ENCODE results near the gene ABI3BP. TPM values are rescaled to one million over a fixed set of nuclear protein-coding genes. Genes with fewer than 3 reads are reported as not detected.

The ABI3BP gene
- total and polyA plus RNA-seq, 10 of the 15 experiments (the other 5 are each of a cell fraction or from before 2014, with no cell fraction given): 0.03 to 0.42 (median 0.11) TPM; not detected in 4

DNA sequence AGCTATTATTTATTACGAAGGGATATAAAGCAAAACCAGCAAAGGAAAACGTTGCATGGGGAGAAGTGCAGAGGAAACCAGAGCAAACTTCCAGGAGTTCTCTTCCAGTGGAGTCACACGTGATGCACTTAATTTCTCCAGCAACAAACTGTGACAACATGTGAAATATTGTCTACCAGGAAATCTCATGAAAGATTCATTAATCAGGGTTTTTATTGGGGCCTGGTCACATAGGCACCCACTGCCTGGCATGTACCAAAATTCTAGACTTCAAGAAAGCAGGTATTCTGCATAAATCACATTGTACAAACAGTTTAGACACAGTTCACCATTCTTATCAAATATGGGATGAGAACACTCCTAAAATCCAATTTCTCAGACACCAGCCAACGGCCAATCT, 289.4 kb downstream of the ABI3BP start (continued):
- TF ChIP-seq, protein P1, sequence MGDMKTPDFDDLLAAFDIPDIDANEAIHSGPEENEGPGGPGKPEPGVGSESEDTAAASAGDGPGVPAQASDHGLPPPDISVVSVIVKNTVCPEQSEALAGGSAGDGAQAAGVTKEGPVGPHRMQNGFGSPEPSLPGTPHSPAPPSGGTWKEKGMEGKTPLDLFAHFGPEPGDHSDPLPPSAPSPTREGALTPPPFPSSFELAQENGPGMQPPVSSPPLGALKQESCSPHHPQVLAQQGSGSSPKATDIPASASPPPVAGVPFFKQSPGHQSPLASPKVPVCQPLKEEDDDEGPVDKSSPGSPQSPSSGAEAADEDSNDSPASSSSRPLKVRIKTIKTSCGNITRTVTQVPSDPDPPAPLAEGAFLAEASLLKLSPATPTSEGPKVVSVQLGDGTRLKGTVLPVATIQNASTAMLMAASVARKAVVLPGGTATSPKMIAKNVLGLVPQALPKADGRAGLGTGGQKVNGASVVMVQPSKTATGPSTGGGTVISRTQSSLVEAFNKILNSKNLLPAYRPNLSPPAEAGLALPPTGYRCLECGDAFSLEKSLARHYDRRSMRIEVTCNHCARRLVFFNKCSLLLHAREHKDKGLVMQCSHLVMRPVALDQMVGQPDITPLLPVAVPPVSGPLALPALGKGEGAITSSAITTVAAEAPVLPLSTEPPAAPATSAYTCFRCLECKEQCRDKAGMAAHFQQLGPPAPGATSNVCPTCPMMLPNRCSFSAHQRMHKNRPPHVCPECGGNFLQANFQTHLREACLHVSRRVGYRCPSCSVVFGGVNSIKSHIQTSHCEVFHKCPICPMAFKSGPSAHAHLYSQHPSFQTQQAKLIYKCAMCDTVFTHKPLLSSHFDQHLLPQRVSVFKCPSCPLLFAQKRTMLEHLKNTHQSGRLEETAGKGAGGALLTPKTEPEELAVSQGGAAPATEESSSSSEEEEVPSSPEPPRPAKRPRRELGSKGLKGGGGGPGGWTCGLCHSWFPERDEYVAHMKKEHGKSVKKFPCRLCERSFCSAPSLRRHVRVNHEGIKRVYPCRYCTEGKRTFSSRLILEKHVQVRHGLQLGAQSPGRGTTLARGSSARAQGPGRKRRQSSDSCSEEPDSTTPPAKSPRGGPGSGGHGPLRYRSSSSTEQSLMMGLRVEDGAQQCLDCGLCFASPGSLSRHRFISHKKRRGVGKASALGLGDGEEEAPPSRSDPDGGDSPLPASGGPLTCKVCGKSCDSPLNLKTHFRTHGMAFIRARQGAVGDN (IDR thresholded peaks at IDR 0.05): no peak
- TF ChIP-seq, protein P2, sequence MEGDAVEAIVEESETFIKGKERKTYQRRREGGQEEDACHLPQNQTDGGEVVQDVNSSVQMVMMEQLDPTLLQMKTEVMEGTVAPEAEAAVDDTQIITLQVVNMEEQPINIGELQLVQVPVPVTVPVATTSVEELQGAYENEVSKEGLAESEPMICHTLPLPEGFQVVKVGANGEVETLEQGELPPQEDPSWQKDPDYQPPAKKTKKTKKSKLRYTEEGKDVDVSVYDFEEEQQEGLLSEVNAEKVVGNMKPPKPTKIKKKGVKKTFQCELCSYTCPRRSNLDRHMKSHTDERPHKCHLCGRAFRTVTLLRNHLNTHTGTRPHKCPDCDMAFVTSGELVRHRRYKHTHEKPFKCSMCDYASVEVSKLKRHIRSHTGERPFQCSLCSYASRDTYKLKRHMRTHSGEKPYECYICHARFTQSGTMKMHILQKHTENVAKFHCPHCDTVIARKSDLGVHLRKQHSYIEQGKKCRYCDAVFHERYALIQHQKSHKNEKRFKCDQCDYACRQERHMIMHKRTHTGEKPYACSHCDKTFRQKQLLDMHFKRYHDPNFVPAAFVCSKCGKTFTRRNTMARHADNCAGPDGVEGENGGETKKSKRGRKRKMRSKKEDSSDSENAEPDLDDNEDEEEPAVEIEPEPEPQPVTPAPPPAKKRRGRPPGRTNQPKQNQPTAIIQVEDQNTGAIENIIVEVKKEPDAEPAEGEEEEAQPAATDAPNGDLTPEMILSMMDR (IDR thresholded peaks at IDR 0.05 in 2 of 3, conservative IDR thresholded peaks at IDR 0.05 in 1 of 3; ENCODE audit: control insufficient read depth in 2 of 3, extremely low read depth in 1 of 3, insufficient read depth in 1 of 3, low read depth in 3 of 3, low read length in 3 of 3): no peak
- TF ChIP-seq, protein P3, sequence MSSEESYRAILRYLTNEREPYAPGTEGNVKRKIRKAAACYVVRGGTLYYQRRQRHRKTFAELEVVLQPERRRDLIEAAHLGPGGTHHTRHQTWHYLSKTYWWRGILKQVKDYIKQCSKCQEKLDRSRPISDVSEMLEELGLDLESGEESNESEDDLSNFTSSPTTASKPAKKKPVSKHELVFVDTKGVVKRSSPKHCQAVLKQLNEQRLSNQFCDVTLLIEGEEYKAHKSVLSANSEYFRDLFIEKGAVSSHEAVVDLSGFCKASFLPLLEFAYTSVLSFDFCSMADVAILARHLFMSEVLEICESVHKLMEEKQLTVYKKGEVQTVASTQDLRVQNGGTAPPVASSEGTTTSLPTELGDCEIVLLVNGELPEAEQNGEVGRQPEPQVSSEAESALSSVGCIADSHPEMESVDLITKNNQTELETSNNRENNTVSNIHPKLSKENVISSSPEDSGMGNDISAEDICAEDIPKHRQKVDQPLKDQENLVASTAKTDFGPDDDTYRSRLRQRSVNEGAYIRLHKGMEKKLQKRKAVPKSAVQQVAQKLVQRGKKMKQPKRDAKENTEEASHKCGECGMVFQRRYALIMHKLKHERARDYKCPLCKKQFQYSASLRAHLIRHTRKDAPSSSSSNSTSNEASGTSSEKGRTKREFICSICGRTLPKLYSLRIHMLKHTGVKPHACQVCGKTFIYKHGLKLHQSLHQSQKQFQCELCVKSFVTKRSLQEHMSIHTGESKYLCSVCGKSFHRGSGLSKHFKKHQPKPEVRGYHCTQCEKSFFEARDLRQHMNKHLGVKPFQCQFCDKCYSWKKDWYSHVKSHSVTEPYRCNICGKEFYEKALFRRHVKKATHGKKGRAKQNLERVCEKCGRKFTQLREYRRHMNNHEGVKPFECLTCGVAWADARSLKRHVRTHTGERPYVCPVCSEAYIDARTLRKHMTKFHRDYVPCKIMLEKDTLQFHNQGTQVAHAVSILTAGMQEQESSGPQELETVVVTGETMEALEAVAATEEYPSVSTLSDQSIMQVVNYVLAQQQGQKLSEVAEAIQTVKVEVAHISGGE (CRISPR knock-in tag; IDR thresholded peaks at IDR 0.05): no peak
- no peak for TF ChIP-seq EGR1 (IDR thresholded peaks at IDR 0.05; ENCODE audit: borderline replicate concordance in 1 of 2, low read depth in 2 of 2, low read length in 2 of 2)
- TF ChIP-seq, protein P4, sequence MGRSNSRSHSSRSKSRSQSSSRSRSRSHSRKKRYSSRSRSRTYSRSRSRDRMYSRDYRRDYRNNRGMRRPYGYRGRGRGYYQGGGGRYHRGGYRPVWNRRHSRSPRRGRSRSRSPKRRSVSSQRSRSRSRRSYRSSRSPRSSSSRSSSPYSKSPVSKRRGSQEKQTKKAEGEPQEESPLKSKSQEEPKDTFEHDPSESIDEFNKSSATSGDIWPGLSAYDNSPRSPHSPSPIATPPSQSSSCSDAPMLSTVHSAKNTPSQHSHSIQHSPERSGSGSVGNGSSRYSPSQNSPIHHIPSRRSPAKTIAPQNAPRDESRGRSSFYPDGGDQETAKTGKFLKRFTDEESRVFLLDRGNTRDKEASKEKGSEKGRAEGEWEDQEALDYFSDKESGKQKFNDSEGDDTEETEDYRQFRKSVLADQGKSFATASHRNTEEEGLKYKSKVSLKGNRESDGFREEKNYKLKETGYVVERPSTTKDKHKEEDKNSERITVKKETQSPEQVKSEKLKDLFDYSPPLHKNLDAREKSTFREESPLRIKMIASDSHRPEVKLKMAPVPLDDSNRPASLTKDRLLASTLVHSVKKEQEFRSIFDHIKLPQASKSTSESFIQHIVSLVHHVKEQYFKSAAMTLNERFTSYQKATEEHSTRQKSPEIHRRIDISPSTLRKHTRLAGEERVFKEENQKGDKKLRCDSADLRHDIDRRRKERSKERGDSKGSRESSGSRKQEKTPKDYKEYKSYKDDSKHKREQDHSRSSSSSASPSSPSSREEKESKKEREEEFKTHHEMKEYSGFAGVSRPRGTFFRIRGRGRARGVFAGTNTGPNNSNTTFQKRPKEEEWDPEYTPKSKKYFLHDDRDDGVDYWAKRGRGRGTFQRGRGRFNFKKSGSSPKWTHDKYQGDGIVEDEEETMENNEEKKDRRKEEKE (IDR thresholded peaks at IDR 0.05): no peak
- no peak for TF ChIP-seq SRF (IDR thresholded peaks at IDR 0.05; ENCODE audit: low read depth in 2 of 2, low read length in 2 of 2)
- TF ChIP-seq WRNIP1 (IDR thresholded peaks at IDR 0.05; ENCODE audit: borderline replicate concordance, low read depth, low read length): no peak
- no peak for TF ChIP-seq SP1 (IDR thresholded peaks at IDR 0.05; ENCODE audit: low read depth, low read length)
